Bronchial smooth muscle cell (primary cell): Measurements from ENCODE around the gene CYS1. TPM values are rescaled to one million over a fixed set of nuclear protein-coding genes. Genes with fewer than 3 reads are reported as not detected.

Experiments used
- total RNA-seq: library from RNA; depleted of rRNA; stranded (reverse); fragments of >200 nt; gene quantifications from 2 replicates; pipeline ENCODE4 v1.2.1, GENCODE V29; 2014

Gene CYS1, protein sequence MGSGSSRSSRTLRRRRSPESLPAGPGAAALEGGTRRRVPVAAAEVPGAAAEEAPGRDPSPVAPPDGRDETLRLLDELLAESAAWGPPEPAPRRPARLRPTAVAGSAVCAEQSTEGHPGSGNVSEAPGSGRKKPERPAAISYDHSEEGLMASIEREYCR
- total RNA-seq, result 3.2 and 5.0 TPM in 2 replicates

DNA sequence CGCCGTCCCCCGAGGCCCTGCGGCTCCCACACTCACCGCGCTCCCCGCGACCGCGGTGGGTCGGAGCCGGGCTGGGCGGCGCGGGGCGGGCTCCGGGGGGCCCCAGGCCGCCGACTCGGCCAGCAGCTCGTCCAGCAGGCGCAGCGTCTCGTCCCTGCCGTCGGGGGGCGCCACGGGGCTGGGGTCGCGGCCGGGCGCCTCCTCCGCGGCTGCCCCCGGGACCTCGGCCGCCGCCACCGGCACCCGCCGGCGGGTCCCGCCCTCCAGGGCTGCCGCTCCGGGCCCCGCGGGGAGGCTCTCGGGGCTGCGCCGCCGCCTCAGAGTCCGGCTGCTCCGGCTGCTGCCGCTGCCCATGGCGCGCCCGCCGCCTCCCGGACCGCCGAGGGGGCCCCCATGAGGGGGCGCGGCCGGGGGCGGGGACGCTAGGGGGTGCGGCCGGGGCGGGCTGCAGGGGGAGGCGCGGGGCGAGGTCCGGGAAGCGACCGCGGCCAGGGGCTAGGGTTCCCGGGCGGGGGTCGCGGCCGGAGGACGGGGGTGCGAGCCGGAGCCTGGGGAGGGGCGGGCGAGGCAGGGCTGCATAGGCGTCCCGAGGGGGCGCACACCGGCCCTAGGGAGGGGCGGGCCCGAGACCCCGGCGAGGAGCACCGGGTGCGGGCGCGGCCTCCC, at the start of gene CYS1:
TSS of gene CYS1 (minus strand) at position 542 of the 666 bp plus-strand sequence. CDS start at position 354, 188 bp downstream.

DNA sequence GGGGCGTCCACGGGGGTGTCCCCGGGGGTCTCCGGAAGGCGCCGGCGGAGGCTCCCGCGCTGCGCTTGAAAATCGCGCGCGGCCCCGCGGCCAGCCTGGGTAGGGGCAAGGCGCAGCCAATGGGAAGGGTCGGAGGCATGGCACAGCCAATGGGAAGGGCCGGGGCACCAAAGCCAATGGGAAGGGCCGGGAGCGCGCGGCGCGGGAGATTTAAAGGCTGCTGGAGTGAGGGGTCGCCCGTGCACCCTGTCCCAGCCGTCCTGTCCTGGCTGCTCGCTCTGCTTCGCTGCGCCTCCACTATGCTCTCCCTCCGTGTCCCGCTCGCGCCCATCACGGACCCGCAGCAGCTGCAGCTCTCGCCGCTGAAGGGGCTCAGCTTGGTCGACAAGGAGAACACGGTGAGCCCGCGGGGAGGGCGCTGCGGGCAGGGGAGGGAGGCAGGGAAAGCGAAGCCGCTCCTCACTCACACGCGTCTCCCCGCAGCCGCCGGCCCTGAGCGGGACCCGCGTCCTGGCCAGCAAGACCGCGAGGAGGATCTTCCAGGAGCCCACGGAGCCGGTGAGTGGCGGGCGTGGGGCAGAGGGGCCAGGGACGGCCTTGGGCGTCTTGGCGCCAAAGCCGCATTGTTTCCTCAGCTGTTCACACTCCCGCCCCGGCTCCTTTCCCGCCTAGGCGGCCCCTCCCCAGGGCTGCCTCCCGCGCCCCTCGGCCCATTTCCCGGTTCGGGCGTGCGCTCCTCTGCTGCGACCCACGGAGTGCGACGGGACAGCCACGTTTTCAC, 42.5 kb upstream of the CYS1 start, which contains the start of gene RRM2:
TSS of gene RRM2 (plus strand) at position 240 of the 781 bp plus-strand sequence. CDS start at position 300, 60 bp downstream.

DNA sequence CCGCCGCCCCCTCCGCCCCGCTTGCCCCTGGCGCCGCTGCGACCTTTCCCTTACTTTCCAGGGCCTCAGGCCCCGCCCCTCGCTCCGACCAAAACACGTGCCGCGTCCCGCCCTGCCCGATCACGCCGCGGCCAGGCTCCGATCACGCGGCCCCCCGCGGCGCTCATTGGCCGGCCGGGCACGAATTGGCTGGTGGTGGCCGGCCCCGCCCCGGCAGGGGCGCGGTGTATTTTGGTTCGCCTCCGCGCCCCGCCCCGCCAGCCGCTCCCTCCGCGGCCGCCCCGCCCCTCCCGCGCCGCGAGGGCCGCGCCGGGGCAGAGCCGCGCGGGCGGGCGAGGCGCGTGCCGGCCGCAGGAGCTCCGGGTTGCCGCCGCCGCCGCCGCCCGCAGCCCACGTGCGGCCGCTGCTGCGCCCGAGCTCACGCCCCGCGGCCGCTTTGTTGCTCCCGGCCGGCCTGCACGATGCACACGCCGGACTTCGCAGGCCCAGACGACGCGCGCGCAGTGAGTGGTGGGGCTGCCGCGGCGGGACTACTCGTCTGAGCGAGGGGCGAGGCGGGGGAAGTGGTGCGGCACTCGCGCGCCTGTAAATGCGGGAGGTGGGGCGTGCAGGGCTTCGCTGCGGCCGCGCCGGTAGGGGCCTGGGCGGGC, 36.8 kb downstream of the CYS1 start, which contains the start of gene KLF11:
TSS of gene KLF11 (plus strand) at position 295 of the 650 bp plus-strand sequence. CDS start at position 462, 167 bp downstream.

Other genes with a start within 250 kb of the CYS1 start
- 18.3 and 22.8 TPM in 2 replicates for gene TAF1B, start 236.9 kb downstream of the CYS1 start, total RNA-seq
- gene GRHL1, start 128.7 kb downstream of the CYS1 start, total RNA-seq, result 0.16 and 0.52 TPM in 2 replicates
- gene KLF11, start 36.9 kb downstream of the CYS1 start, total RNA-seq, result 2.4 and 3.6 TPM in 2 replicates
- 1.9 and 3.2 TPM in 2 replicates for gene RRM2, start 42.3 kb upstream of the CYS1 start, total RNA-seq
- 14.3 and 17.2 TPM in 2 replicates for gene HPCAL1, start 222.5 kb upstream of the CYS1 start, total RNA-seq